NCI-H69 (cell line): ENCODE results near the gene DOK1.

ENCODE experiments used
- DNase-seq: peaks from one replicate; lab custom pipeline; 2025; lab: John Stamatoyannopoulos, UW

Gene DOK1

DNA sequence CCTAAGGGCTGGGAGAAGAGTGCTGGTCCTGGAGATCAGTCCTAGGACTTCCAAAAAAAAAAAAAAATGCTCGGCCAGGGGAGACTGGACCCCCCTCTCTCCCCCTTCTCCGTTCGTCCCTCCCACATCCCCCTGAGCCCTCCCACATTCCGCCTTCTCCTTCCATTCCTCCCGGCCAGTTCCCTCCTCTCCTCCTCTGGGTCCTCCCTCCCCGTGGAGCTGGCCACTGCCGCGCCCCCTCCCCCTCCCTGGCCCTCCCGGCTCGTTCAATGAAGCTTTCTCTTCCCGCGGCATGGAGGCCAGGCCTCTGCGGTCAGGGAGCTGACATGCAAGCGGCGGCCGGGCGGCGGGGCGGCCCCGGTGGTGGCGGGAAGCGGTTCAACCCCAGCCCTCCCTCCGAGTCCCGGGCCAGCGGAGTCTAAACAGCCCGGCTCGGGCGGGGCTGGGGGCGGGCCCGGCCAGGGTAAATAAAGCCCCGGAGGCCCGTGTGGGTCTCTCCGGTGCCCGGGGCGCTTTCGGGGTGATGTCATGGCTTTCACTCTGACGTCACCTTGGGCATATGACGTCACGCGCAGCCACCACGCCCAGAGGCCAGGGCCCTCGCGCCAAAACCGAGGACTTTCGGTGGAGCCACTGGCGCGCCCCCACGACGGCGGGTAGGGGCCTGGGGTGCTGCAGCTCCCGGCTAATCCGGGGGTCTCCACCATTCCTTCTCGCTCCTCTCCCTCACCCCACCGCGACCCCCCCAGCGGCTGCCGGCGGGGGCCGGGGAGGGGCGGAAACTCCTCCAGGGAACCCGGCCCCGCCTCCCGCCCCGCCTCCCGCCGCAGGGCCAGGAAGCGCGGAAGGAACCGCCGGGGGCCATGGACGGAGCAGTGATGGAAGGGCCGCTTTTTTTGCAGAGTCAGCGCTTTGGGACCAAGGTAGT is at the start of gene DOK1, which contains the start of gene LOXL3:
Gene DOK1 (plus strand): TSS at position 829 of the 928 bp plus-strand sequence. CDS start 35 bp downstream, at position 864.
Gene LOXL3 (minus strand): TSS at position 51 of the 928 bp plus-strand sequence. CDS start 1,308 bp downstream, outside the sequence.
- peak; percentile 55 for DNase-seq

GRCh38 chr2:74505448-74506246 is 48.9 kb upstream of the DOK1 start:
- DNase-seq: no peak

GRCh38 chr2:74507145-74507925 is 47.2 kb upstream of the DOK1 start, which contains the start of gene PCGF1:
TSS of gene PCGF1 (minus strand) at chr2:74507695. CDS start at chr2:74507668, 27 bp downstream.
- DNase-seq: peak; percentile 97

DNA sequence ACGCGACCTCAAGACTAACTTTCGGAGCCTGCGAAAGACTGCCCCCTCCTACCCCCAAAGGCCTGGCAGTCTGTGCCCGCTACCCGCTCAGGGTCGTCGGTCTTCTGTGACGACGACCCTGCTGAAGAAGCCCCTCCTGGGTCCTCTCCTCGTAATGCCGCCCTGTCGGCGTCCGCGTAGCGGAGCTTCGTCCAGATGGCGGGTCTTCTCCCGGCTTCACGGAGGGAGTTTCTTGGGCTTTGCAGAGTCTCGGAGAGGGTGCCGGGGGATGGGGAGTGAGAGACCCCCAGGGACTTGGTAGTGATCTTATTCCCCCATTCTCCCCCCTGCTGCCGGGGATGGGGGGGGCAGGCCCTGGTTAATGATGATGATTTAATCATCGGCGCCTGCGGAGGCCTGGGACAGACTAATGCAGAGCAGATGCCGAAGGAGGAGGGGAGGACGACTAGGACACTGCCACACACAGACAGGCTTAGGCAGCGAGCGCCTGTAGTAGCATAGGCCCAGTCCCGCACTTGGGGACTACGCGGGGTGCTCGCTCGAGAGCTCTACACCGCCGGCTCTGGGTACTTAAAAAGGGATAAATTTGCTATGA is 46.5 kb upstream of the DOK1 start:
- peak; percentile 71 for DNase-seq

GRCh38 chr2:74510272-74510671 is 44.2 kb upstream of the DOK1 start:
- DNase-seq: no peak

GRCh38 chr2:74511104-74511989 is 43.2 kb upstream of the DOK1 start:
- DNase-seq: peak; percentile 7

DNA sequence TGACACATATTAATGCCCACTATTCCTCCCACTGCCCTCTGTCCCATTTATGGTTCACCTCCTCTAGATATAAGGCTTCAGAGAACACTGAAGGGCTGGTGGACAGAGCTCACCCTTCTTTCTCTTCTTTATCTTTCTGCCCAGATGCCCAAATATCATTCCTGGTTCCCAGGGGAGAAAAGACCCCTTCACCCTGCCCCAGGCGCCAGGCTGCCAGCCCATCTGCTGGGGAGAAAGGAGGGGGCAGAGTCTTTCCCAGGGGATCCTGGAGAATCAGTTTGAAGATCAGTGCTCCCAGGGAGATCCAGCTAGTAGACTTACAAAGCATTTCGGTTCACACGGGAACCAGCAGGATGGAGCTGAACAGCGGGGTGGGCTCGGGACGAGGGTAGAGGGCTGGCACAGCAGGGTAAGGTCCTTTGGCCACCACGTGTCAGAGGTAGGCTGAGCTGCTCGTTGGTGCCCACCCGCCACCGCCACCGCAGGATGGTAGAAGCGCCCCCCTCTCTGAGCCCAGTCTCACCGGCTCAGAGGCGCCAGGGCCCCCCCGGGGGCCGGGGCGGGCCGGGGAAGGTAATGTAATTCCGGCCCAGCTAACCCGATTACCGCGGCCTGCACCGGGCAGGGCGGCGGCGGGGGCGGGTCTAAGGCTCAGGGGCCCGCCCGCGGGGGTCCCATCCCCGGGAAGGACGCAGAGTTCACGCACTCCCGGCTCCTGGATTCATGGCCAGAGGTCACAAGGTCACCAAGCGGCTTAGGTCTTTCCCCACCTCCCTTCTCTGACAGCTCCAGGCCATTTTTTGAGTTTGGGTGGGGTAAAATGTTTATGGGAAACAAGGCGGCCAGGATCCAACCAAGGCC is 41.5 kb upstream of the DOK1 start:
- DNase-seq: no peak

DNA sequence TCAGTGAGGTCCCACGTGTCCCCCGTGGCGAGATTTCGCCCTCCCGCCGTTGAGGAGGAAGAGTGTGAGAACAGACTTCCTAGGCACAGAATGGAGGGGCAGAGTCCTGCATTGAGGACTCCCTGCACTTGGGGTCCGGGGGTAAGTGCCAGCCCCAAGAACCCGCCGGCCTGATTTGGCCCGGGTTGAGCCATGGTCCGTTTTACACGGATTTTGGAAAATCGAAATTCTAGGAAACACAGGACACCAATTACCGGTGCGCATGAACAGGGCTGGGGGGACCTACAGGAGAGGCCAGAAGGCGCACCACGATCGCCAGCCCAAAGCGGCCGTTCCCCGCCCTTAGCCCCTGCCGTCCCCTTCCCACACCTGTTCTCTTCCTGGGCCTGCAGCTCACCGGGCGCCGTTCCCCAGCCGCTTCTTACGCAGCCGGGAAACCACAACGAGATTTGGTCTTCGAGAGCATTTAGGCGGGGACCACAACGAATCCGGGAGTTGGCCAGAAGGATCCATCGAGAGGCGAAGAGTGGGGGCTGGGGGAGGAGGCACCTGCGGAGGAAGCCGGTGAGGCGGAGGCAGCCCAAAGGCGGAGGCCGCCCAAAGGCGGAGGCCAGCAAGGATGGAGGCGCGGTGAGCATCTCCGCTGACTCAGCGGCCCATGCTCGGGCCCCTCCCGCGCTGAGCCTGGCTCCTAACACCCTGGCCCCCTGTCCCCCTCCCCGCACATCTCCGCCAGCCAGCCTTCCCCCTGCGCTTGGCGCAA is 40.7 kb upstream of the DOK1 start:
- peak; percentile 17 for DNase-seq

DNA sequence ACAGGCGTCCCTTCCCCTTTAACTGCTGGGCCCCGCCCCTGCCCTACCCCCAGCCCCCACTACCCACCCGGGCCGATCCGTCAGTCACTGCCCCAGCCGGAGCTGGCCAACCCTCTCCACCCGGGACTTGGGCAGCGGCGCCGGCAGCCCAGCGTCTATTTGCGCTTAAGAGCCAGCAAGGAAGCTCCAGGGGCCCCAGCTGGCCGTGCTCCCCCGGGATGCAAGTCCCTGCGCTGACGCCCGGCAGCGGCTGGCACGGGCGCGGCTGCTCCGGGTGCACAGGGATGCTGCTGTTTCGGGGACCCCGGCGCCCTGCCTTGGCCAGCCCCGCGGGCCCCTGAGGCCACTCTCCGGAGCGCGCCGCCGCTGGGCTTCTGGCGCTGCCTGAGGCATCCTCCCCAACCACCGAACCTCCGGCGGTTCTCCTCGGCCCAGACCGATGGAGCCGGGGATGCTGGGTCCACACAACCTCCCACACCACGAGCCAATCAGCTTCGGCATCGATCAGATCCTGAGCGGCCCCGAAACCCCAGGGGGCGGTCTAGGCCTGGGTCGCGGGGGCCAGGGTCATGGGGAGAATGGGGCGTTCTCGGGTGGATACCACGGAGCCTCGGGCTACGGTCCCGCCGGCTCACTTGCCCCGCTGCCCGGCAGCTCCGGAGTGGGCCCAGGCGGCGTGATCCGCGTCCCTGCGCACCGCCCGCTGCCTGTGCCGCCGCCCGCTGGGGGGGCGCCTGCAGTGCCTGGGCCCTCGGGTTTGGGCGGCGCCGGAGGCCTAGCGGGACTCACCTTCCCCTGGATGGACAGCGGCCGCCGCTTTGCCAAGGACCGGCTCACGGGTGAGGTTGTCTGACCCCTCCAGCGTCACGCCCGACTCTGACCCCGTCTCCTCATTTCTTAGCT is 39.9 kb upstream of the DOK1 start, which contains the start of gene TLX2:
Gene TLX2 (plus strand): TSS at position 83 of the 903 bp plus-strand sequence. CDS start 357 bp downstream, at position 440.
- DNase-seq: peak; percentile 33

DNA sequence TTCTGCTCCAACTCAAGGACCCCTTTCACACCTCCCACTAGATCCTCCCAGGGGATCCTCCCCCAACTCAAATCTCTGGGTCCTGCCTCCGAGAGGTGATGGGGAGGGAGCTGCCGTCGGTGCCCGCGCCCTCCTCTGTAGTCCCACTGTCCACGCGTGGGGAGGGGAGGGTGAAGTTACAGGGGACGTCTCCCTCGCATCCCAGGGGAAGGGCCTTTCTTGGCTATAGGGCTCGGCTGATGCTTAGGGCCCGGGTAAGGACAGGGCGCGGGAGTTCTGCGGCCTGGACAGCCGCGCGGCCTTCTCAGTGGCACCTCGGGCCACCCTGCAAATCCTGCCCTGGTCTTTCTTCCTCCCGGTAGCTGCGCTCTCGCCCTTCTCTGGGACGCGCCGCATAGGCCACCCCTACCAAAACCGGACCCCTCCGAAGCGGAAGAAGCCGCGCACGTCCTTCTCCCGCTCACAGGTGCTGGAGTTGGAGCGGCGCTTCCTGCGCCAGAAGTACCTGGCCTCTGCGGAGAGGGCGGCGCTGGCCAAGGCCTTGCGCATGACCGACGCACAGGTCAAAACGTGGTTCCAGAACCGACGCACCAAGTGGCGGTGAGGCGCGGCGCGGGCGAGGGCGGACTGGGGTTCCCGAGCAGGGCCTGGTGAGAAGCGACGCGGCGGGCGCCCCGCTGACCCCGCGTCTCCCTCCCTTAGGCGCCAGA is 39.1 kb upstream of the DOK1 start:
- no peak for DNase-seq

DNA sequence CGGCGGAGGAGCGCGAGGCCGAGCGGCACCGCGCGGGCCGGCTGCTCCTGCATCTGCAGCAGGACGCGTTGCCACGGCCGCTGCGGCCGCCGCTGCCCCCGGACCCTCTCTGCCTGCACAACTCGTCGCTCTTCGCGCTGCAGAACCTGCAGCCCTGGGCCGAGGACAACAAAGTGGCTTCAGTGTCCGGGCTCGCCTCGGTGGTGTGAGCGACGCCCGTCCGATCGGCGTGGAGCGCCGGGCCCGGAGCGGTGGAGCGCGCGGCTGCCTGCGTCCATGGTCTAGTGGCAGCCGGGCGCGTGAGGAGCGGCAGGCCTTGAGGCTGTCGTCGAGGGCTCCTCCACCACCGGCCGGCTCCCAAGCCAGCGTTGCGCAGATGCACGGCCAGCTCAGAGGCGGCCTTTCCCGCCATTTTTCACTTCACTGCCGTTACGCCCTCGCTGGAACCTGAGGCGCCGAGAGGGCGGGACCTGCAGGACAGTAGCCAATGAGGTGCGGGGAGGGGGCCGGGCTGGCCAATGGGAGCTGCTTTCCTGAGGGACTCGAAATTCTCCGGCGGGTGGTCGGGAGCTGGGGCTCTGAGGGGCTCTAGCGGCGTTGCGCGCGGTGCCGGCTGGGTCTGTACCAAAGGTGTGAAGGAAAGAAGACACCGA is 38.4 kb upstream of the DOK1 start:
- no peak for DNase-seq

DNA sequence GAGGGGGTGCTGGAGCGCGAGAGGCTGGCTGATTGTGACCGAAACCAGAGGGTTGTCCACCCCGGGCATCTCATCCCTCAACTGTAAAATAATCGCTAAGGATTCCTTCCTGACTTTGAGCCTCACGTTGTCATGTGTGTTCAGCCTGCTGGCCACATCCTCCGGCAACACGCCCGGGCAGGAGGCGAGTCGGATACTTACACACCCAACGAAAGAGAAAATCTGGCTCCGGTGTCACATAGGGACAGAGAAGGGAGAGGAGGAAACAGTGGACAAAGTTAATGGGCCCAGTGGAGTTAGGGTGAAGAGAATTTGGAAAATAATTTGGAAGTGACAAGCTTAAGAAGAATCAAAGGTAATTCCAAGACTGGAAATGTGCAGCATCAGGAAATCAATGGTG is 37.9 kb upstream of the DOK1 start:
- DNase-seq: no peak

DNA sequence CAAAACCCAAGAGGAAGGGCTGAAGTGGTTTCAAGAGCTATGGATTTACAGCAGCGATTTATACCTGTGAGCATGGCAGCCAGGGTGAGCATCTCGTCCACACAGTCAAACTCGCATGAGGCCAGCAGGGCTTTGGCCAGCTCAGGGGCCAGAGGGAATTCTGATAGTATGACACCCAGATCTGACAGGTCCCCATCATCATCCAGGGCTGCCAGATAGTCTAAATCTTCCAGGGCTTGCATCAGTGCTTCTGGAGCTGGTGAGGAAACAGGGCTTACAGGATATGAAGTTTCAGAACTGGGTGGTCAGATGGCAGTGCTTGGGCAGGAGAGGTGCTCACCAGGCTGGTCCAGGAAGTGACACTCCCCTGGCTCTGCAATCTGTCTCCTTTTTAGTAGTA is 32.0 kb upstream of the DOK1 start:
- no peak for DNase-seq

DNA sequence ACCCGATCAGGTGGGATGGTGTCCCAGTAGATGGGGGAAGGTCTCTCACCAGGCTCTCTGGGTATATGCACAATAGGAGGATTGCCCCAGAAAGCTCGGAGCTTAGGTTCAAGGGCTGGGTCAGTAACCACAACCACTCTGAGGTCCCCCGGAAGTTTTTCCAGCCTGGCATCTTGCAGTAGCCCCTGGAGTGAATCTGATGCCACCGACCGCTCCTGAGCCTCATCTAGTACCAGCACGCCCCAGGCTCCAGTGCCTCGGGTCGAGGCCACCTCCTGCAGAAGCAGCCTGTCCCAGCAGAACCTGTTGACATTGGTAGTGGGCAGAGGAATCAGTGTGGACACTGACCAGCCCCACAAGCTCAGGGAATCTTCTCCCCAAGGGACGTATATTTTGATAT is 30.5 kb upstream of the DOK1 start:
- DNase-seq: no peak

- no peak for DNase-seq
Observed at GRCh38 chr2:74524955-74525716, 29.4 kb upstream of the DOK1 start.
